HepG2 (cell line): ENCODE measurements around the gene USP7. TPM values are rescaled to one million over a fixed set of nuclear protein-coding genes. Genes with fewer than 3 reads are reported as not detected.

Experiments used
- RBM22 ChIP-seq: fragments of 200-400 bp; formaldehyde crosslinking; optimal IDR thresholded peaks from 2 replicates; pipeline ENCODE3; 2017; ENCODE audit warnings: mild to moderate bottlenecking, low read length, moderate library complexity
- SP2 ChIP-seq: sonication (generic); formaldehyde crosslinking; IDR thresholded peaks from 2 replicates; pipeline ENCODE4 v1.5.1; 2020; ENCODE audit warnings: mild to moderate bottlenecking, missing genetic modification reagents
- ZNF20 ChIP-seq: sonication (generic); formaldehyde crosslinking; IDR thresholded peaks from 2 replicates; pipeline ENCODE4 v1.4.0; 2020; ENCODE audit warnings: mild to moderate bottlenecking, moderate library complexity, missing genetic modification reagents
- ZNF263 ChIP-seq: sonication (generic); formaldehyde crosslinking; IDR thresholded peaks from 2 replicates; pipeline ENCODE4 v1.4.0; 2020; ENCODE audit warnings: missing genetic modification reagents
- ZNF383 ChIP-seq: sonication (generic); formaldehyde crosslinking; IDR thresholded peaks from 2 replicates; pipeline ENCODE4 v1.4.0; 2020; ENCODE audit warnings: missing genetic modification reagents, mild to moderate bottlenecking, borderline replicate concordance
- ZNF407 ChIP-seq: sonication (generic); formaldehyde crosslinking; IDR thresholded peaks from one replicate; pipeline ENCODE4 v1.5.1; 2020; ENCODE audit warnings: mild to moderate bottlenecking, missing genetic modification reagents; ENCODE audit errors: not compliant biosample characterization
- polyA plus RNA-seq, 8 experiments: library from polyadenylated mRNA; depleted of rRNA in 3 of 8; stranded (reverse) in 7 of 8; unstranded in 1 of 8; fragments of >200 nt; fragmentation: Illumina TruSeq in 4 of 8; extraction: Trizol in 4 of 8; gene quantifications; 2 replicates each; pipeline versions ENCODE4 v1.2.1 to v1.2.3, GENCODE V29; 2011 to 2016; ENCODE audit warnings: low read depth in 4 of 8, missing spikeins in 1 of 8, mixed read lengths in 1 of 8; ENCODE audit not compliant: insufficient read depth in 1 of 8
- total RNA-seq, 5 experiments: library from RNA; depleted of rRNA; stranded (reverse); fragments of >200 nt; fragmentation: Illumina TruSeq; extraction: Trizol; gene quantifications; 2 replicates each; pipeline ENCODE4 v1.2.3, GENCODE V29; 2016; ENCODE audit warnings: low read depth in 1 of 5
- TF ChIP-seq, protein P1 (sequence below): sonication (generic); formaldehyde crosslinking; conservative IDR thresholded peaks from 2 replicates; pipeline ENCODE4 v1.8.1; 2023; ENCODE audit warnings: missing genetic modification reagents
- TF ChIP-seq, protein P2 (sequence below): sonication (generic); formaldehyde crosslinking; IDR thresholded peaks from 2 replicates; pipeline ENCODE4 v1.4.0; 2020; ENCODE audit warnings: missing genetic modification reagents, borderline replicate concordance
- TF ChIP-seq, protein P3 (sequence below): sonication (generic); formaldehyde crosslinking; IDR thresholded peaks from 2 replicates; pipeline ENCODE4 v1.5.0; 2020; ENCODE audit warnings: mild to moderate bottlenecking, missing genetic modification reagents
- TF ChIP-seq, protein P4 (sequence below): sonication (generic); formaldehyde crosslinking; IDR thresholded peaks from 2 replicates; pipeline ENCODE4 v1.4.0; 2020; ENCODE audit warnings: missing genetic modification reagents

USP7 gene
- total and polyA plus RNA-seq, 2 of the 13 experiments (the other 11 are each of a cell fraction or from before 2014, with no cell fraction given): 52.5 to 173 TPM

- TF ChIP-seq ZNF407 (peak; percentile 72), RBM22 (no peak), SP2 (CRISPR knock-in tag) (peak; percentile 25; the same call in 1 of the 2 replicates), ZNF383 (CRISPR knock-in tag) (peak; percentile 34; the same call in 1 of the 2 replicates), ZNF263 (CRISPR knock-in tag) (0 out of 2 replicates have a peak, but pooled peaks have one; percentile 13), ZNF20 (CRISPR knock-in tag) (no peak)
- TF ChIP-seq, protein P1, sequence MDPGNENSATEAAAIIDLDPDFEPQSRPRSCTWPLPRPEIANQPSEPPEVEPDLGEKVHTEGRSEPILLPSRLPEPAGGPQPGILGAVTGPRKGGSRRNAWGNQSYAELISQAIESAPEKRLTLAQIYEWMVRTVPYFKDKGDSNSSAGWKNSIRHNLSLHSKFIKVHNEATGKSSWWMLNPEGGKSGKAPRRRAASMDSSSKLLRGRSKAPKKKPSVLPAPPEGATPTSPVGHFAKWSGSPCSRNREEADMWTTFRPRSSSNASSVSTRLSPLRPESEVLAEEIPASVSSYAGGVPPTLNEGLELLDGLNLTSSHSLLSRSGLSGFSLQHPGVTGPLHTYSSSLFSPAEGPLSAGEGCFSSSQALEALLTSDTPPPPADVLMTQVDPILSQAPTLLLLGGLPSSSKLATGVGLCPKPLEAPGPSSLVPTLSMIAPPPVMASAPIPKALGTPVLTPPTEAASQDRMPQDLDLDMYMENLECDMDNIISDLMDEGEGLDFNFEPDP (CRISPR knock-in tag): 0 out of 2 replicates have a peak, but pooled peaks have one; percentile 32
- TF ChIP-seq, protein P2, sequence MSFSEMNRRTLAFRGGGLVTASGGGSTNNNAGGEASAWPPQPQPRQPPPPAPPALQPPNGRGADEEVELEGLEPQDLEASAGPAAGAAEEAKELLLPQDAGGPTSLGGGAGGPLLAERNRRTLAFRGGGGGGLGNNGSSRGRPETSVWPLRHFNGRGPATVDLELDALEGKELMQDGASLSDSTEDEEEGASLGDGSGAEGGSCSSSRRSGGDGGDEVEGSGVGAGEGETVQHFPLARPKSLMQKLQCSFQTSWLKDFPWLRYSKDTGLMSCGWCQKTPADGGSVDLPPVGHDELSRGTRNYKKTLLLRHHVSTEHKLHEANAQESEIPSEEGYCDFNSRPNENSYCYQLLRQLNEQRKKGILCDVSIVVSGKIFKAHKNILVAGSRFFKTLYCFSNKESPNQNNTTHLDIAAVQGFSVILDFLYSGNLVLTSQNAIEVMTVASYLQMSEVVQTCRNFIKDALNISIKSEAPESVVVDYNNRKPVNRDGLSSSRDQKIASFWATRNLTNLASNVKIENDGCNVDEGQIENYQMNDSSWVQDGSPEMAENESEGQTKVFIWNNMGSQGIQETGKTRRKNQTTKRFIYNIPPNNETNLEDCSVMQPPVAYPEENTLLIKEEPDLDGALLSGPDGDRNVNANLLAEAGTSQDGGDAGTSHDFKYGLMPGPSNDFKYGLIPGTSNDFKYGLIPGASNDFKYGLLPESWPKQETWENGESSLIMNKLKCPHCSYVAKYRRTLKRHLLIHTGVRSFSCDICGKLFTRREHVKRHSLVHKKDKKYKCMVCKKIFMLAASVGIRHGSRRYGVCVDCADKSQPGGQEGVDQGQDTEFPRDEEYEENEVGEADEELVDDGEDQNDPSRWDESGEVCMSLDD (CRISPR knock-in tag): peak; percentile 40; the same call in 1 of the 2 replicates
- TF ChIP-seq, protein P3, sequence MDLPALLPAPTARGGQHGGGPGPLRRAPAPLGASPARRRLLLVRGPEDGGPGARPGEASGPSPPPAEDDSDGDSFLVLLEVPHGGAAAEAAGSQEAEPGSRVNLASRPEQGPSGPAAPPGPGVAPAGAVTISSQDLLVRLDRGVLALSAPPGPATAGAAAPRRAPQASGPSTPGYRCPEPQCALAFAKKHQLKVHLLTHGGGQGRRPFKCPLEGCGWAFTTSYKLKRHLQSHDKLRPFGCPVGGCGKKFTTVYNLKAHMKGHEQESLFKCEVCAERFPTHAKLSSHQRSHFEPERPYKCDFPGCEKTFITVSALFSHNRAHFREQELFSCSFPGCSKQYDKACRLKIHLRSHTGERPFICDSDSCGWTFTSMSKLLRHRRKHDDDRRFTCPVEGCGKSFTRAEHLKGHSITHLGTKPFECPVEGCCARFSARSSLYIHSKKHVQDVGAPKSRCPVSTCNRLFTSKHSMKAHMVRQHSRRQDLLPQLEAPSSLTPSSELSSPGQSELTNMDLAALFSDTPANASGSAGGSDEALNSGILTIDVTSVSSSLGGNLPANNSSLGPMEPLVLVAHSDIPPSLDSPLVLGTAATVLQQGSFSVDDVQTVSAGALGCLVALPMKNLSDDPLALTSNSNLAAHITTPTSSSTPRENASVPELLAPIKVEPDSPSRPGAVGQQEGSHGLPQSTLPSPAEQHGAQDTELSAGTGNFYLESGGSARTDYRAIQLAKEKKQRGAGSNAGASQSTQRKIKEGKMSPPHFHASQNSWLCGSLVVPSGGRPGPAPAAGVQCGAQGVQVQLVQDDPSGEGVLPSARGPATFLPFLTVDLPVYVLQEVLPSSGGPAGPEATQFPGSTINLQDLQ (CRISPR knock-in tag): peak; percentile 53; the same call in 1 of the 2 replicates
- TF ChIP-seq, protein P4, sequence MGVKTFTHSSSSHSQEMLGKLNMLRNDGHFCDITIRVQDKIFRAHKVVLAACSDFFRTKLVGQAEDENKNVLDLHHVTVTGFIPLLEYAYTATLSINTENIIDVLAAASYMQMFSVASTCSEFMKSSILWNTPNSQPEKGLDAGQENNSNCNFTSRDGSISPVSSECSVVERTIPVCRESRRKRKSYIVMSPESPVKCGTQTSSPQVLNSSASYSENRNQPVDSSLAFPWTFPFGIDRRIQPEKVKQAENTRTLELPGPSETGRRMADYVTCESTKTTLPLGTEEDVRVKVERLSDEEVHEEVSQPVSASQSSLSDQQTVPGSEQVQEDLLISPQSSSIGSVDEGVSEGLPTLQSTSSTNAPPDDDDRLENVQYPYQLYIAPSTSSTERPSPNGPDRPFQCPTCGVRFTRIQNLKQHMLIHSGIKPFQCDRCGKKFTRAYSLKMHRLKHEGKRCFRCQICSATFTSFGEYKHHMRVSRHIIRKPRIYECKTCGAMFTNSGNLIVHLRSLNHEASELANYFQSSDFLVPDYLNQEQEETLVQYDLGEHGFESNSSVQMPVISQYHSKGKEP (CRISPR knock-in tag): no peak
Measured at GRCh38 chr16:8869212-8869987, 94.3 kb downstream of the USP7 start (continued).
